ENCODE data around the gene PANK4. TPM values are rescaled to one million over a fixed set of nuclear protein-coding genes. Genes with fewer than 3 reads are reported as not detected.
A peak's percentile ranks its signal among the peaks of the same experiment; 100 is the strongest.

Gene PANK4
- total and polyA plus RNA-seq, 12 donors, result 26.1 to 56.4 (median 34.5) TPM

- TF ChIP-seq CTCF (IDR thresholded peaks at IDR 0.05), result no peak
- Histone ChIP-seq H3K4me3 (no peak overlapping the region), H3K9me3 (no peaks in the 10 kb centered on the region), H3K4me1 (peaks cover 0 to 31% (median 12%) of the 10 kb centered on the region in 9 donors), H3K36me3 (peaks cover 0 to 42% (median 30%) of the 10 kb centered on the region in 9 donors), H3K27me3 (peaks cover 3 to 40% (median 37%) of the 10 kb centered on the region in 7 donors), H3K27ac (no peak overlapping the region)
- WGBS, 2 donors, result 60% methylated on average over 29 to 30 of the region's 30 CpGs
- intact Hi-C loops (cut with DNase I), result no loop called here
- DNase-seq, result no peak
- peak in 4 of 8 donors; percentile 4 to 11 (median 7) for ATAC-seq
Measured at GRCh38 chr1:2506007-2506860, 20.2 kb downstream of the PANK4 start.

- WGBS, 2 donors, result 63 to 64% methylated on average over 21 of the region's 21 CpGs
- Histone ChIP-seq H3K4me3 (no peak overlapping the region), H3K9me3 (no peaks in the 10 kb centered on the region), H3K4me1 (peaks cover 0 to 31% (median 12%) of the 10 kb centered on the region in 9 donors), H3K36me3 (peaks cover 0 to 35% (median 23%) of the 10 kb centered on the region in 9 donors), H3K27ac (no peak overlapping the region), H3K27me3 (peaks cover 3 to 44% (median 40%) of the 10 kb centered on the region in 7 donors)
- no peak for TF ChIP-seq CTCF (IDR thresholded peaks at IDR 0.05)
- no peak for DNase-seq
- peak in 1 of 8 donors; percentile 10 for ATAC-seq
- intact Hi-C loops (cut with DNase I), result no loop called here
Measured at GRCh38 chr1:2505461-2505994, 20.9 kb downstream of the PANK4 start.

- Histone ChIP-seq H3K9me3 (no peaks in the 10 kb centered on the region), H3K27ac (no peak overlapping the region), H3K36me3 (peaks cover 0 to 29% (median 17%) of the 10 kb centered on the region in 9 donors), H3K27me3 (peaks cover 3 to 49% (median 43%) of the 10 kb centered on the region in 7 donors), H3K4me1 (peaks cover 0 to 31% (median 12%) of the 10 kb centered on the region in 9 donors), H3K4me3 (no peak overlapping the region)
- 51 to 52% methylated on average over 22 of the region's 22 CpGs for WGBS, 2 donors
- no peak for DNase-seq
- TF ChIP-seq CTCF (IDR thresholded peaks at IDR 0.05), result no peak
- no peak for ATAC-seq
- intact Hi-C loops (cut with DNase I), result no loop called here
Measured at GRCh38 chr1:2504949-2505272, 21.5 kb downstream of the PANK4 start.

- Histone ChIP-seq H3K4me3 (no peak overlapping the region), H3K27ac (no peak overlapping the region), H3K36me3 (peaks cover 0 to 23% (median 13%) of the 10 kb centered on the region in 9 donors), H3K4me1 (peaks cover 0 to 31% (median 12%) of the 10 kb centered on the region in 9 donors), H3K27me3 (peaks cover 3 to 55% (median 47%) of the 10 kb centered on the region in 7 donors), H3K9me3 (no peaks in the 10 kb centered on the region)
- ATAC-seq (no peak), DNase-seq (no peak)
- intact Hi-C loops (cut with DNase I), result no loop called here
- no peak for TF ChIP-seq CTCF (IDR thresholded peaks at IDR 0.05)
- 58% methylated on average over 32 to 36 of the region's 36 CpGs for WGBS, 2 donors
Measured at GRCh38 chr1:2504225-2504948, 22.0 kb downstream of the PANK4 start.

All from heart right ventricle (tissue), 16 donors.